ENCODE measurements around the gene MAZ.

DNA sequence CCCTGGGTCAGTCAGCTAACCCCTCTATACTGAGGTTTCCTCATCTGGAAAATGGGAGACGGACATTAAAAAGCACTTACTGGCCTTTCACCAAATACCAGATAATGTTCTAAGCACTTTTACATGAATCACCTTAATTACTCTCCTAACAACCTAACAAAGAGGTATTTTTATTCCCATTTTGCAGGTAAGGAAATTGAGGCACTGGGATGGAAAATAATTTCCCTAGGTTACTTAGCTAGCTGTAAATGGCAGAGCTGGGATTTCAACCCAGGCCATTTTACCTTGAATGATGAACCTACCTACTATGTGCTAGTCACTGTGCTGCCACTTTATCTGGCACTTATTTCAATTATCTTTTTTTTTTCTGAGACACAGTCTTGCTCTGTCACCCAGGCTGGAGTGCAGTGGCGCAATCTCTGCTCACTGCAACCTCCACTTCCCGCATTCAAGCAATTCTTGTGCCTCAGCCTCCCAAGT is 12.1 kb upstream of the MAZ start:
- no peak for TF ChIP-seq EZH2phosphoT487 (IDR thresholded peaks at IDR 0.05; ENCODE audit: low read depth, severe bottlenecking, unreplicated experiment)
- TF ChIP-seq, protein P1, sequence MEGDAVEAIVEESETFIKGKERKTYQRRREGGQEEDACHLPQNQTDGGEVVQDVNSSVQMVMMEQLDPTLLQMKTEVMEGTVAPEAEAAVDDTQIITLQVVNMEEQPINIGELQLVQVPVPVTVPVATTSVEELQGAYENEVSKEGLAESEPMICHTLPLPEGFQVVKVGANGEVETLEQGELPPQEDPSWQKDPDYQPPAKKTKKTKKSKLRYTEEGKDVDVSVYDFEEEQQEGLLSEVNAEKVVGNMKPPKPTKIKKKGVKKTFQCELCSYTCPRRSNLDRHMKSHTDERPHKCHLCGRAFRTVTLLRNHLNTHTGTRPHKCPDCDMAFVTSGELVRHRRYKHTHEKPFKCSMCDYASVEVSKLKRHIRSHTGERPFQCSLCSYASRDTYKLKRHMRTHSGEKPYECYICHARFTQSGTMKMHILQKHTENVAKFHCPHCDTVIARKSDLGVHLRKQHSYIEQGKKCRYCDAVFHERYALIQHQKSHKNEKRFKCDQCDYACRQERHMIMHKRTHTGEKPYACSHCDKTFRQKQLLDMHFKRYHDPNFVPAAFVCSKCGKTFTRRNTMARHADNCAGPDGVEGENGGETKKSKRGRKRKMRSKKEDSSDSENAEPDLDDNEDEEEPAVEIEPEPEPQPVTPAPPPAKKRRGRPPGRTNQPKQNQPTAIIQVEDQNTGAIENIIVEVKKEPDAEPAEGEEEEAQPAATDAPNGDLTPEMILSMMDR (IDR thresholded peaks at IDR 0.05; ENCODE audit: poor library complexity) = no peak
- TF ChIP-seq EZH2 (IDR thresholded peaks at IDR 0.05; ENCODE audit: borderline replicate concordance) = no peak

Data from hepatocyte (in vitro differentiated cells).